Liver (tissue), 9 donors: ENCODE results near the gene XXYLT1. TPM values are rescaled to one million over a fixed set of nuclear protein-coding genes. Genes with fewer than 3 reads are reported as not detected.

Source experiments
- DNase-seq: peaks from one replicate; pipeline ENCODE4 v3.0.0-alpha.2; 2017; ENCODE audit warnings: low spot score
- H3K27ac ChIP-seq, 2 donors: one replicate each; pipeline ENCODE4 v1.7.0; 2013; ENCODE audit warnings: inconsistent platforms in 2 of 2, low read length in 2 of 2, control low read depth in 1 of 2, low read depth in 1 of 2, mild to moderate bottlenecking in 1 of 2
- H3K27me3 ChIP-seq, 4 donors: one replicate each; pipeline versions ENCODE4 v1.6.1 to v1.7.0; 2013; ENCODE audit warnings: low read length in 3 of 4, inconsistent platforms in 1 of 4, mild to moderate bottlenecking in 1 of 4, moderate library complexity in 1 of 4; ENCODE audit not compliant: control insufficient read depth in 4 of 4, insufficient read depth in 4 of 4
- H3K36me3 ChIP-seq, 4 donors: one replicate each; pipeline versions ENCODE4 v1.6.1 to v1.7.0; 2013; ENCODE audit warnings: low read length in 3 of 4, mild to moderate bottlenecking in 3 of 4, low read depth in 1 of 4, moderate library complexity in 1 of 4; ENCODE audit not compliant: control insufficient read depth in 4 of 4, insufficient read depth in 3 of 4
- H3K4me1 ChIP-seq, 4 donors: one replicate each; pipeline versions ENCODE4 v1.6.1 to v1.7.0; 2013; ENCODE audit warnings: low read length in 3 of 4, mild to moderate bottlenecking in 3 of 4, moderate library complexity in 1 of 4; ENCODE audit not compliant: control insufficient read depth in 4 of 4, insufficient read depth in 4 of 4
- H3K4me3 ChIP-seq, 3 donors: one replicate each; pipeline versions ENCODE4 v1.6.1 to v1.7.0; 2013; ENCODE audit warnings: low read length in 3 of 3, control low read depth in 1 of 3, low read depth in 1 of 3, mild to moderate bottlenecking in 1 of 3
- H3K9ac ChIP-seq, 2 donors: one replicate each; pipeline ENCODE4 v1.7.0; 2013; ENCODE audit warnings: low read length in 2 of 2, mild to moderate bottlenecking in 2 of 2, moderate library complexity in 2 of 2, control low read depth in 1 of 2, low read depth in 1 of 2
- H3K9me3 ChIP-seq, 4 donors: one replicate each; pipeline versions ENCODE4 v1.6.1 to v1.7.0; 2013; ENCODE audit warnings: low read length in 3 of 4; ENCODE audit not compliant: control insufficient read depth in 4 of 4
- ATF3 ChIP-seq: IDR thresholded peaks from 2 replicates; pipeline ENCODE4 v1.6.1; 2016; ENCODE audit warnings: antibody characterized with exemption
- CTCF ChIP-seq: fragments of 150-350 bp; IDR thresholded peaks from 2 replicates; pipeline ENCODE4 v1.5.1; 2017; ENCODE audit warnings: improper control_type of control experiment, low read depth, low read length; ENCODE audit not compliant: missing input control
- EGR1 ChIP-seq, 2 donors: IDR thresholded peaks; 2 replicates each; pipeline ENCODE4 v1.6.1; 2016 to 2018; ENCODE audit warnings: antibody characterized with exemption in 2 of 2, low read depth in 2 of 2
- FOXA1 ChIP-seq: IDR thresholded peaks from 2 replicates; pipeline ENCODE4 v1.6.1; 2016; ENCODE audit warnings: antibody characterized with exemption
- FOXA2 ChIP-seq: IDR thresholded peaks from 2 replicates; pipeline ENCODE4 v1.6.1; 2016; ENCODE audit warnings: antibody characterized with exemption
- GABPA ChIP-seq, 2 donors: IDR thresholded peaks in 1 of 2; conservative IDR thresholded peaks in 1 of 2; 2 replicates each; pipeline ENCODE4 v1.6.1; 2016; ENCODE audit warnings: antibody characterized with exemption in 2 of 2, mild to moderate bottlenecking in 1 of 2, moderate library complexity in 1 of 2
- HNF4A ChIP-seq, 2 donors: conservative IDR thresholded peaks; 2 replicates each; pipeline ENCODE4 v1.6.1; 2016; ENCODE audit warnings: antibody characterized with exemption in 2 of 2, mild to moderate bottlenecking in 2 of 2
- HNF4G ChIP-seq: IDR thresholded peaks from 2 replicates; pipeline ENCODE4 v1.6.1; 2016; ENCODE audit warnings: antibody characterized with exemption
- JUND ChIP-seq, 2 donors: IDR thresholded peaks; 2 replicates each; pipeline ENCODE4 v1.6.1; 2016; ENCODE audit warnings: antibody characterized with exemption in 2 of 2
- MAX ChIP-seq: IDR thresholded peaks from 2 replicates; pipeline ENCODE4 v1.6.1; 2016; ENCODE audit warnings: antibody characterized with exemption
- NR2F2 ChIP-seq: IDR thresholded peaks from 2 replicates; pipeline ENCODE4 v1.6.1; 2016; ENCODE audit warnings: antibody characterized with exemption
- RAD21 ChIP-seq, 2 donors: IDR thresholded peaks; 2 replicates each; pipeline ENCODE4 v1.6.1; 2016; ENCODE audit warnings: antibody characterized with exemption in 2 of 2, mild to moderate bottlenecking in 2 of 2
- REST ChIP-seq: IDR thresholded peaks from 2 replicates; pipeline ENCODE4 v1.6.1; 2016; ENCODE audit warnings: antibody characterized with exemption, mild to moderate bottlenecking
- RXRA ChIP-seq, 2 donors: IDR thresholded peaks; 2 replicates each; pipeline ENCODE4 v1.6.1; 2017 to 2018; ENCODE audit warnings: antibody characterized with exemption in 2 of 2, mild to moderate bottlenecking in 1 of 2
- SP1 ChIP-seq: IDR thresholded peaks from 2 replicates; pipeline ENCODE4 v1.6.1; 2018; ENCODE audit warnings: antibody characterized with exemption, mild to moderate bottlenecking
- TAF1 ChIP-seq: conservative IDR thresholded peaks from 2 replicates; pipeline ENCODE4 v1.6.1; 2016; ENCODE audit warnings: antibody characterized with exemption, mild to moderate bottlenecking
- YY1 ChIP-seq: IDR thresholded peaks from 2 replicates; pipeline ENCODE4 v1.6.1; 2016; ENCODE audit warnings: antibody characterized with exemption, mild to moderate bottlenecking
- ZBTB33 ChIP-seq: IDR thresholded peaks from 2 replicates; pipeline ENCODE4 v1.6.1; 2016; ENCODE audit warnings: antibody characterized with exemption
- WGBS: extraction: QIAGEN DNeasy Blood & Tissue Kit; methylation state at CpG from one replicate; pipeline ENCODE4 v1.1.7; 2013; 5-methylcytosine and 5-hydroxymethylcytosine counted together
- polyA plus RNA-seq, 2 donors: library from polyadenylated mRNA; stranded (reverse) in 1 of 2; unstranded in 1 of 2; fragments of 200-250 nt in 1 of 2; fragments of >200 nt in 1 of 2; fragmentation: Nextera tagmentation in 1 of 2; extraction: Ambion mirVana in 1 of 2; gene quantifications; one replicate each; pipeline versions ENCODE4 v1.2.1 to v1.2.3, GENCODE V29; 2013 to 2015
- total RNA-seq, 2 donors: library from RNA; depleted of rRNA; stranded (reverse); fragments of >200 nt; gene quantifications; one replicate each; pipeline ENCODE4 v1.2.3, GENCODE V29; 2014
- donor health status: healthy.
- donor health status: healthy.
- donor health status: healthy.
- donor health status: healthy.
- donor health status: healthy.

The XXYLT1 gene
- total and polyA plus RNA-seq, 4 donors: 0.93 to 7.6 (median 2.8) TPM

GRCh38 chr3:195263193-195263924 is 7.6 kb downstream of the XXYLT1 start:
- no peaks in the 10 kb centered on the region for H3K27me3 ChIP-seq
- TF ChIP-seq TAF1 (no peak), HNF4A (conservative IDR thresholded peaks at IDR 0.05) (no peak), CTCF (no peak)
- no peak for DNase-seq
- no peak overlapping the region for H3K4me3 ChIP-seq
- H3K9me3 ChIP-seq: no peaks in the 10 kb centered on the region
- WGBS: 85% methylated on average over 11 of the region's 11 CpGs
- peaks cover 2 to 16% (median 8%) of the 10 kb centered on the region in 4 donors for H3K4me1 ChIP-seq
- H3K36me3 ChIP-seq: no peaks in the 10 kb centered on the region
- no peak overlapping the region for H3K27ac ChIP-seq
- no peak overlapping the region for H3K9ac ChIP-seq

GRCh38 chr3:195261925-195262324 is 9.0 kb downstream of the XXYLT1 start:
- no peaks in the 10 kb centered on the region for H3K36me3 ChIP-seq
- WGBS: 96% methylated on average over 2 of the region's 2 CpGs
- DNase-seq: no peak
- H3K4me3 ChIP-seq: no peak overlapping the region
- no peaks in the 10 kb centered on the region for H3K27me3 ChIP-seq
- H3K27ac ChIP-seq: no peak overlapping the region
- no peak overlapping the region for H3K9ac ChIP-seq
- H3K4me1 ChIP-seq: peaks cover 2 to 16% (median 8%) of the 10 kb centered on the region in 4 donors
- TF ChIP-seq TAF1 (no peak), SP1 (no peak), YY1 (no peak), RAD21 (IDR thresholded peaks at IDR 0.05) (no peak), HNF4G (no peak), ZBTB33 (no peak), JUND (IDR thresholded peaks at IDR 0.05) (no peak), FOXA2 (no peak), ATF3 (no peak), FOXA1 (no peak), RXRA (IDR thresholded peaks at IDR 0.05) (no peak), EGR1 (IDR thresholded peaks at IDR 0.05; ENCODE audit: low read depth in 2 of 2) (no peak), MAX (no peak), HNF4A (conservative IDR thresholded peaks at IDR 0.05) (no peak), NR2F2 (no peak), CTCF (no peak), REST (no peak), GABPA (IDR thresholded peaks at IDR 0.05 in 1 of 2, conservative IDR thresholded peaks at IDR 0.05 in 1 of 2) (no peak)
- H3K9me3 ChIP-seq: no peaks in the 10 kb centered on the region
